Esophagus (tissue), 2 donors: Measurements from ENCODE around the gene FAM180A. TPM values are rescaled to one million over a fixed set of nuclear protein-coding genes. Genes with fewer than 3 reads are reported as not detected.

Source experiments
- H3K27ac ChIP-seq, 2 donors: one replicate each; pipeline ENCODE4 v1.5.1; 2013; ENCODE audit warnings: low read depth in 2 of 2, mild to moderate bottlenecking in 2 of 2, inconsistent platforms in 1 of 2, low read length in 1 of 2, moderate library complexity in 1 of 2
- H3K27me3 ChIP-seq, 2 donors: one replicate each; pipeline ENCODE4 v1.6.1; 2013; ENCODE audit warnings: low read length in 2 of 2, control low read depth in 1 of 2, mild to moderate bottlenecking in 1 of 2; ENCODE audit not compliant: insufficient read depth in 2 of 2, control insufficient read depth in 1 of 2
- H3K36me3 ChIP-seq, 2 donors: one replicate each; pipeline ENCODE4 v1.6.1; 2013; ENCODE audit warnings: low read length in 1 of 2; ENCODE audit not compliant: control insufficient read depth in 2 of 2, insufficient read depth in 2 of 2
- H3K4me1 ChIP-seq, 2 donors: one replicate each; pipeline ENCODE4 v1.6.1; 2013; ENCODE audit warnings: low read length in 1 of 2; ENCODE audit not compliant: control insufficient read depth in 2 of 2, insufficient read depth in 2 of 2
- H3K4me3 ChIP-seq, 2 donors: one replicate each; pipeline ENCODE4 v1.5.1; 2013; ENCODE audit warnings: low read length in 2 of 2, mild to moderate bottlenecking in 2 of 2, low read depth in 1 of 2, moderate library complexity in 1 of 2
- H3K9me3 ChIP-seq, 2 donors: one replicate each; pipeline ENCODE4 v1.6.1; 2013; ENCODE audit warnings: mild to moderate bottlenecking in 2 of 2, low read depth in 1 of 2, low read length in 1 of 2, moderate library complexity in 1 of 2; ENCODE audit not compliant: control insufficient read depth in 2 of 2, insufficient read depth in 1 of 2
- WGBS, 2 donors: extraction: QIAGEN DNeasy Blood & Tissue Kit; methylation state at CpG; one replicate each; pipeline ENCODE4 v1.1.7; 2013; 5-methylcytosine and 5-hydroxymethylcytosine counted together
- polyA plus RNA-seq, 2 donors: library from polyadenylated mRNA; stranded (reverse); fragments of 200-250 nt; gene quantifications; one replicate each; pipeline ENCODE4 v1.2.3, GENCODE V29; 2013
- donor health status: healthy with polysubstance abuse.
- donor health status: Bipolar disorder and iron deficiency.

The FAM180A gene
- polyA plus RNA-seq, 2 donors = 0.55 to 1.3 TPM

- 81 to 92% methylated on average over 4 of the region's 4 CpGs for WGBS, 2 donors
- H3K4me3 ChIP-seq = no peak overlapping the region
- H3K9me3 ChIP-seq = no peaks in the 10 kb centered on the region
- no peaks in the 10 kb centered on the region for H3K27me3 ChIP-seq
- H3K27ac ChIP-seq = no peak overlapping the region
- no peaks in the 10 kb centered on the region for H3K4me1 ChIP-seq
- H3K36me3 ChIP-seq = peaks cover 0 to 3% of the 10 kb centered on the region in 2 donors
These were observed 17.5 kb downstream of the FAM180A start for GRCh38 chr7:135731131-135731530.

- Histone ChIP-seq H3K27me3 (no peaks in the 10 kb centered on the region), H3K27ac (no peak overlapping the region), H3K4me3 (no peak overlapping the region), H3K36me3 (peaks cover 0 to 3% of the 10 kb centered on the region in 2 donors), H3K4me1 (no peaks in the 10 kb centered on the region), H3K9me3 (no peaks in the 10 kb centered on the region)
- 79 to 82% methylated on average over 5 of the region's 5 CpGs for WGBS, 2 donors
These were observed 19.4 kb downstream of the FAM180A start for GRCh38 chr7:135729230-135729629.

GRCh38 chr7:135728136-135728669 lies 20.4 kb downstream of the FAM180A start, which contains the start of gene SLC13A4:
Gene SLC13A4, minus strand, starts transcription at chr7:135728186. Its CDS starts 690 bp downstream, at chr7:135727496.
- no peaks in the 10 kb centered on the region for H3K9me3 ChIP-seq
- no peaks in the 10 kb centered on the region for H3K36me3 ChIP-seq
- 85 to 86% methylated on average over 11 of the region's 11 CpGs for WGBS, 2 donors
- H3K4me3 ChIP-seq = no peak within 1 kb of the TSS
- no peak within 1 kb of the TSS for H3K27ac ChIP-seq
- no peaks in the 10 kb centered on the region for H3K4me1 ChIP-seq
- no peaks in the 10 kb centered on the region for H3K27me3 ChIP-seq

DNA sequence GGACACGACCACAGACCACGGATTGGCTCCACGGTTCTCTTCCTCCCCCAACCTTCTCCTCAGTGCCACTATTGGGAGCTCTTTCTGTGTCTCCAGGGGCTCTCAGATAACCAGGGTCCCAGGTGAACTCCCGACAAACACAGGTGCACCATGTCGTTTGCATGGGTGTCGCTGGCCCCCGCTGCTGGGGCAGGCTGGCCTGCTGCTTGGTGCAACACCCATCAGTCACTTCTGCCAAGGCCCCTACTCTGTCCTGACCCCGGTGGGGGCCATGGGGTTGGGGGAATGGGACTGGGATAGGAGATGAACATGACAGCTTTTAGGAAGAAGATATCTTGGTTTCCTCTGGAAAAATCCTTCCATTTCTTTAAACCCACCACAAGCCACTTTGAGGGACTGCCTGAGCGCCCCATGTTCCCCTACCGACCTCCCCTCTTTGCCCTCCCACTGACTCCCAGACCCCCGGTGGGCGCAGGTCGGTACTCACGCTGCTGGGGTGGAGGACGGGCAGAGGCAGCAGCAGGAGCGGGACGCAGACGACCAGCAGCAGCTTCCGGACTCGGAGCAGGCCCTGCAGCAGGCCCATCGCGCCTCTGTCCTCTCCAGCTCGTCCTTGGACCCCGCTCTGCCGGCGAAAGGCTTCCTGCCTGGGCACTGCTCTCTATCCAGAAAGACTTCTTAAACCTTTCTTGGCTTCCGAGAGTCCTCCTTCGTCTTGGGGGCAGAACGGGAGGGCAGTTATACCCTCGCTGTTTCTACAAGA lies 21.5 kb downstream of the FAM180A start:
- Histone ChIP-seq H3K4me3 (no peak overlapping the region), H3K9me3 (no peaks in the 10 kb centered on the region), H3K36me3 (no peaks in the 10 kb centered on the region), H3K27ac (no peak overlapping the region), H3K27me3 (no peaks in the 10 kb centered on the region), H3K4me1 (no peaks in the 10 kb centered on the region)
- 90 to 92% methylated on average over 30 of the region's 30 CpGs for WGBS, 2 donors

GRCh38 chr7:135726276-135726788 lies 22.3 kb downstream of the FAM180A start:
- Histone ChIP-seq H3K36me3 (no peaks in the 10 kb centered on the region), H3K4me3 (no peak overlapping the region), H3K9me3 (no peaks in the 10 kb centered on the region), H3K27ac (no peak overlapping the region), H3K27me3 (no peaks in the 10 kb centered on the region), H3K4me1 (no peaks in the 10 kb centered on the region)
- WGBS, 2 donors = 40 to 49% methylated on average over 5 of the region's 5 CpGs

DNA sequence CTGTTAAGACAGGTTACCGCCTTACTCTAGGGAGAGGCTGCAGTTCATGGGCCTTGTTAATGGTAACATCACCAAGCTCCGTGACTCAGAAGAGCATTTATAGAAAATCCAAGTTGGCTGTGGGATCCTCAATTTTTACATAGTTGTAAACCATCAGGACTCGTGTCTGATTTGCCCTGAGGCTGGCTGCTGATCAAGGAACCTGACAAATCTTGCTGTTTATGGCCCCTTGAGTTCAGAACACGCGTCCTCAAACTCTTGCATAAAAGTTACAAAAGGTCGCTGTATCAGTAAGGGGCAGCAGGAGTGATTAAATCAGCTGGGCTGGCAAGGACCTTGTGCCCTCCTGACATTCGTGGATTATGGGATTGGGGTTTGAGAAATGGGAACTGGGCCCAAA lies 25.2 kb downstream of the FAM180A start:
- Histone ChIP-seq H3K36me3 (no peaks in the 10 kb centered on the region), H3K4me1 (no peaks in the 10 kb centered on the region), H3K9me3 (no peaks in the 10 kb centered on the region), H3K27ac (no peak overlapping the region), H3K4me3 (no peak overlapping the region), H3K27me3 (no peaks in the 10 kb centered on the region)
- WGBS, 2 donors = 80% methylated on average over 7 of the region's 7 CpGs

GRCh38 chr7:135721198-135721820 lies 27.3 kb downstream of the FAM180A start:
- no peaks in the 10 kb centered on the region for H3K36me3 ChIP-seq
- no peaks in the 10 kb centered on the region for H3K9me3 ChIP-seq
- H3K27me3 ChIP-seq = no peaks in the 10 kb centered on the region
- H3K27ac ChIP-seq = no peak overlapping the region
- H3K4me1 ChIP-seq = no peaks in the 10 kb centered on the region
- WGBS, 2 donors = 89 to 93% methylated on average over 21 of the region's 21 CpGs
- no peak overlapping the region for H3K4me3 ChIP-seq

DNA sequence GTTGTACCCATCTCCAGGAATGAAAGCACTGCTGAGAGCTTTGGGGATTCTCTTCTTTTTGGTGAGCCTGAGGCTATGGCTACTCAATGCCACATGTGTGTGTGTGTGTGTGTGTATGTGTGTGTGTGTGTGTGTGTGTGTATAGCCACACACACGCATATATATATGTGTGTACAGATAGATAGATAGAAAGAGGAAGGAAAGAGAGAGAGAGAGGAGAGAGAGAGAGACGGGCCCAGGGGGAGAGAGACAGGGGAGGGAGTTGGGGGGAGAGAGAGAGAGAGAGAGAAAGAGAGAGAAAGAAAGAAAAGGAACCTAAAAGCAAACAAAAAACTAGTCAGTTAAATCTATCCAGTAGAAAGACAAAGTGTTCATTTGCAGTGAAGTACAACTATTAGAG lies 28.9 kb downstream of the FAM180A start:
- H3K27ac ChIP-seq = no peak overlapping the region
- H3K4me1 ChIP-seq = no peaks in the 10 kb centered on the region

DNA sequence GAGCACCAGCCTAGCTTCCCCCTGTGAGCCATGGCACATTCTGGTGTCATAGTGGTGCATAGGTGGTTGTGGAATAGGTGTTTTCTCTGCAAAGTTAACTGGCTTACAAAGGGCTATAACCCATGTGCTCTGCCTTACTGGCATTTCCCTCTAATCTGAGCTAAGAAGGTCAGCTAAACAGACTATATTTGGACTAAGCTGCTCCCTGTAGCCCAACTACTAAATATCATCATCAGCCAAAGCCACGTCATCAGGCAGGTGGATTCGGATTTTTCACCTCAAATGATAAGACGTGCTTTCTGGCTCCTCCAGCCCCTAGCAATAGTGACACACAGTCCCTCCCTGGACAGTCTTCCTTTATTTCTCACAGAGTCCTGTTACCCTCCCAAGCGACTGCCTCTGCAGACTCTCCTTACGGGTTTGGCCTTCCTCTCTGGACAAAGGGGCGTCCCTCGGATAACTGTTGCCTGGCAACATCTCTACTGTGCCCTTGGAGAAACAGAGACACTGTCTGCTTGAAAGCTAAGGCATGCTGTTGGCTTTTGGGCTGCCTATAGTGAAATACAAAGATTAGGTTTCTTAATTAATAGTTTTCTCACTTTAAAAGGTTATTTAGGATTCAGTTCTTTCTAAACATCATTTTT lies 29.7 kb downstream of the FAM180A start:
- H3K4me1 ChIP-seq = peaks cover 0 to 4% of the 10 kb centered on the region in 2 donors
- H3K4me3 ChIP-seq = no peak overlapping the region
- 64 to 78% methylated on average over 7 of the region's 7 CpGs for WGBS, 2 donors
- no peaks in the 10 kb centered on the region for H3K9me3 ChIP-seq
- H3K27ac ChIP-seq = no peak overlapping the region
- H3K36me3 ChIP-seq = no peaks in the 10 kb centered on the region
- no peaks in the 10 kb centered on the region for H3K27me3 ChIP-seq

More for the DNA sequence above, 28.9 kb downstream of the FAM180A start:
- no peaks in the 10 kb centered on the region for H3K9me3 ChIP-seq
- no peak overlapping the region for H3K4me3 ChIP-seq
- no peaks in the 10 kb centered on the region for H3K36me3 ChIP-seq
- 35 to 49% methylated on average over 2 of the region's 2 CpGs for WGBS, 2 donors
- no peaks in the 10 kb centered on the region for H3K27me3 ChIP-seq
